GM12872 (cell line): ENCODE measurements around the gene LAD1.
A peak's percentile ranks its signal among the peaks of the same experiment; 100 is the strongest.

Experiments
- CTCF ChIP-seq: IDR thresholded peaks from 3 replicates; pipeline ENCODE4 v1.5.1; 2011; ENCODE audit warnings: low read depth, mild to moderate bottlenecking, low read length, moderate library complexity; ENCODE audit not compliant: insufficient read depth

The LAD1 gene

GRCh38 chr1:201399018-201399351 is at the start of gene LAD1:
Gene LAD1 (minus strand): TSS chr1:201399324. CDS start chr1:201399306, 18 bp downstream.
- TF ChIP-seq CTCF: no peak

- TF ChIP-seq CTCF: peak; percentile 93
These were observed 49.1 kb upstream of the LAD1 start for GRCh38 chr1:201447903-201448871.

- no peak for TF ChIP-seq CTCF
These were observed 46.2 kb upstream of the LAD1 start for GRCh38 chr1:201445310-201445709.

- no peak for TF ChIP-seq CTCF
These were observed 45.7 kb upstream of the LAD1 start for GRCh38 chr1:201444792-201445191.

GRCh38 chr1:201443747-201444146 is 44.6 kb upstream of the LAD1 start:
- no peak for TF ChIP-seq CTCF

- no peak for TF ChIP-seq CTCF
These were observed 37.8 kb upstream of the LAD1 start for GRCh38 chr1:201436969-201437368.

GRCh38 chr1:201436393-201436792 is 37.3 kb upstream of the LAD1 start:
- TF ChIP-seq CTCF: peak; percentile 17; the same call in 1 of the 3 replicates
